HepG2 (cell line): ENCODE results near the gene BACH2. TPM values are rescaled to one million over a fixed set of nuclear protein-coding genes. Genes with fewer than 3 reads are reported as not detected.

ENCODE experiments used
- ATAC-seq: fragments of 200-7000 bp; cut with Tn5 transposase; 3 replicates; pipeline ENCODE4 v1.9.1; 2020; ENCODE audit warnings: mild to moderate bottlenecking, moderate library complexity
- BruUV-seq: library from RNA; stranded (reverse); fragments of 400-500 nt; replicated peaks from 2 replicates; lab custom pipeline; 2021; lab: Mats Ljungman, UMichigan
- CTCF ChIA-PET: fragments of 300-600 bp; formaldehyde crosslinking; extraction: SDS; loops from one replicate; lab custom pipeline; 2021; ENCODE audit warnings: low total read pairs, inconsistent platforms, low intra/inter-chr PET ratio; lab: Yijun Ruan, JAX
- POLR2A ChIA-PET: fragments of 350-600 bp; sonication (Branson Sonifier 250); formaldehyde crosslinking; loops from one replicate; lab custom pipeline; 2020; ENCODE audit warnings: antibody characterized with exemption, inconsistent platforms; lab: Yijun Ruan, JAX
- DNase-seq: peaks from one replicate; pipeline ENCODE4 v3.0.0-alpha.2; 2015; ENCODE audit warnings: low spot score
- FAIRE-seq: peaks from 3 replicates; lab custom pipeline; 2011; peaks lifted over from hg19 to GRCh38; lab: Jason Lieb, UNC
- H2AFZ ChIP-seq: one replicate; pipeline ENCODE4 v1.6.1; 2011; ENCODE audit warnings: low read length, inconsistent platforms
- H3K27ac ChIP-seq: fragments of 300-600 bp; 3 replicates; pipeline ENCODE4 v1.8.0; 2011; ENCODE audit warnings: mixed run types, mild to moderate bottlenecking, mixed read lengths, low read length, inconsistent platforms; ENCODE audit not compliant: insufficient read depth; ENCODE audit errors: extremely low read length
- H3K27me3 ChIP-seq, 2 experiments: fragments of 200-600 bp in 1 of 2; 2 replicates in 1 of 2; 3 replicates in 1 of 2; pipeline versions ENCODE4 v1.6.0 to v1.8.0; 2011; ENCODE audit warnings: low read length in 2 of 2, mild to moderate bottlenecking in 2 of 2, moderate library complexity in 2 of 2, inconsistent platforms in 1 of 2; ENCODE audit not compliant: insufficient read depth in 2 of 2, control insufficient read depth in 1 of 2
- H3K36me3 ChIP-seq, 2 experiments: fragments of 200-600 bp in 1 of 2; replicated peaks in 1 of 2; 2 replicates in 1 of 2; 3 replicates in 1 of 2; pipeline versions ENCODE4 v1.5.1 to v1.8.0; 2011; ENCODE audit warnings: low read length in 2 of 2, inconsistent platforms in 1 of 2; ENCODE audit not compliant: insufficient read depth in 2 of 2, control insufficient read depth in 1 of 2
- H3K4me1 ChIP-seq: 2 replicates; pipeline ENCODE4 v1.5.1; 2012; ENCODE audit warnings: low read length, inconsistent platforms; ENCODE audit not compliant: insufficient read depth
- H3K4me2 ChIP-seq: 2 replicates; pipeline ENCODE4 v1.6.0; 2011; ENCODE audit warnings: low read depth, low read length, inconsistent platforms
- H3K4me3 ChIP-seq, 3 experiments: fragments of 200-600 bp in 1 of 3; sonication (generic), shearing (Covaris generic) in 1 of 3; replicated peaks in 1 of 3; 2 replicates each; pipeline ENCODE4 v1.5.1; 2011 to 2016; ENCODE audit warnings: low read length in 3 of 3, inconsistent platforms in 2 of 3, low read depth in 2 of 3, mild to moderate bottlenecking in 2 of 3, control low read depth in 1 of 3, mixed read lengths in 1 of 3; ENCODE audit not compliant: insufficient read depth in 1 of 3
- H3K79me2 ChIP-seq: one replicate; pipeline ENCODE4 v1.6.1; 2011; ENCODE audit warnings: low read length, inconsistent platforms; ENCODE audit not compliant: insufficient read depth
- H3K9ac ChIP-seq: 2 replicates; pipeline ENCODE4 v1.6.0; 2011; ENCODE audit warnings: mild to moderate bottlenecking, low read depth, low read length, inconsistent platforms; ENCODE audit not compliant: insufficient read depth
- H3K9me3 ChIP-seq: 2 replicates; pipeline ENCODE4 v1.5.1; 2012; ENCODE audit warnings: mild to moderate bottlenecking, low read length
- H4K20me1 ChIP-seq: 2 replicates; pipeline ENCODE4 v1.6.0; 2011; ENCODE audit warnings: inconsistent platforms, mild to moderate bottlenecking, low read length, moderate library complexity; ENCODE audit not compliant: insufficient read depth
- ARNTL ChIP-seq: sonication (generic); formaldehyde crosslinking; IDR thresholded peaks from 2 replicates; pipeline ENCODE4 v1.4.0; 2020; ENCODE audit warnings: mild to moderate bottlenecking, missing genetic modification reagents
- CCDC6 ChIP-seq: sonication (generic); formaldehyde crosslinking; IDR thresholded peaks from 2 replicates; pipeline ENCODE4 v1.8.1; 2022; ENCODE audit warnings: mild to moderate bottlenecking, missing genetic modification reagents, moderate library complexity
- CEBPB ChIP-seq: IDR thresholded peaks from 2 replicates; pipeline ENCODE4 v1.6.1; 2011; ENCODE audit warnings: low read depth, low read length, improper control_type of control experiment, borderline replicate concordance
- CENPX ChIP-seq: sonication (generic); formaldehyde crosslinking; IDR thresholded peaks from 2 replicates; pipeline ENCODE4 v1.9.0; 2021; ENCODE audit warnings: mild to moderate bottlenecking, missing genetic modification reagents, moderate library complexity
- JARID2 ChIP-seq: sonication (generic); formaldehyde crosslinking; IDR thresholded peaks from 2 replicates; pipeline ENCODE4 v1.8.1; 2023; ENCODE audit warnings: missing genetic modification reagents, inconsistent platforms; ENCODE audit not compliant: insufficient replicate concordance
- POLR2G ChIP-seq: fragments of 200-400 bp; formaldehyde crosslinking; IDR thresholded peaks from 2 replicates; pipeline ENCODE4 v1.6.1; 2018; ENCODE audit warnings: mild to moderate bottlenecking, low read depth, low read length, moderate library complexity
- RFX1 ChIP-seq: fragments of 450-650 bp; IDR thresholded peaks from 2 replicates; pipeline ENCODE4 v1.6.1; 2017
- RFX5 ChIP-seq: IDR thresholded peaks from 2 replicates; pipeline ENCODE4 v1.6.1; 2011; ENCODE audit warnings: low read depth, low read length, improper control_type of control experiment
- SOX5 ChIP-seq: IDR thresholded peaks from 2 replicates; pipeline ENCODE4 v1.6.1; 2016; ENCODE audit warnings: borderline replicate concordance
- ZNF136 ChIP-seq: sonication (generic); formaldehyde crosslinking; IDR thresholded peaks from 2 replicates; pipeline ENCODE4 v1.8.1; 2022; ENCODE audit warnings: low read depth, mild to moderate bottlenecking, moderate library complexity, missing genetic modification reagents
- ZNF251 ChIP-seq: sonication (generic); formaldehyde crosslinking; IDR thresholded peaks from 2 replicates; pipeline ENCODE4 v1.9.0; 2021; ENCODE audit warnings: mild to moderate bottlenecking, missing genetic modification reagents
- ZNF264 ChIP-seq: sonication (generic); formaldehyde crosslinking; IDR thresholded peaks from 2 replicates; pipeline ENCODE4 v1.4.0; 2020; ENCODE audit warnings: missing genetic modification reagents
- ZNF510 ChIP-seq: sonication (generic); formaldehyde crosslinking; IDR thresholded peaks from 2 replicates; pipeline ENCODE4 v1.4.0; 2020; ENCODE audit warnings: low read depth, mild to moderate bottlenecking, missing genetic modification reagents
- ZNF570 ChIP-seq: sonication (generic); formaldehyde crosslinking; IDR thresholded peaks from 2 replicates; pipeline ENCODE4 v1.4.0; 2020; ENCODE audit warnings: mild to moderate bottlenecking, missing genetic modification reagents, borderline replicate concordance
- ZSCAN29 ChIP-seq: sonication (generic); formaldehyde crosslinking; conservative IDR thresholded peaks from 2 replicates; pipeline ENCODE4 v1.4.0; 2020; ENCODE audit warnings: mild to moderate bottlenecking, missing genetic modification reagents
- WGBS: methylation state at CpG from one replicate; pipeline ENCODE4 v1.1.6; 2017; ENCODE audit warnings: low lambda C conversion rate; 5-methylcytosine and 5-hydroxymethylcytosine counted together
- in situ Hi-C: cut with HindIII; loops from 2 replicates; pipeline ENCODE4 v1.10.0; 2017; ENCODE audit warnings: low pct_unique_long_range_greater_than_20kb; ENCODE audit not compliant: extremely low pct_ligation_motif_present
- intact Hi-C: fragments of 100-400 bp; cut with micrococcal nuclease; formaldehyde crosslinking; loops from one replicate; pipeline ENCODE4 v1.10.0; 2022; ENCODE audit not compliant: unreplicated experiment
- polyA plus RNA-seq, 8 experiments: library from polyadenylated mRNA; depleted of rRNA in 3 of 8; stranded (reverse) in 7 of 8; unstranded in 1 of 8; fragments of >200 nt; fragmentation: Illumina TruSeq in 4 of 8; extraction: Trizol in 4 of 8; gene quantifications; 2 replicates each; pipeline versions ENCODE4 v1.2.1 to v1.2.3, GENCODE V29; 2011 to 2016; ENCODE audit warnings: low read depth in 4 of 8, missing spikeins in 1 of 8, mixed read lengths in 1 of 8; ENCODE audit not compliant: insufficient read depth in 1 of 8
- total RNA-seq, 5 experiments: library from RNA; depleted of rRNA; stranded (reverse); fragments of >200 nt; fragmentation: Illumina TruSeq; extraction: Trizol; gene quantifications; 2 replicates each; pipeline ENCODE4 v1.2.3, GENCODE V29; 2016; ENCODE audit warnings: low read depth in 1 of 5
- TF ChIP-seq, protein P1 (sequence below): sonication (generic); formaldehyde crosslinking; IDR thresholded peaks from 2 replicates; pipeline ENCODE4 v1.5.0; 2020; ENCODE audit warnings: missing genetic modification reagents, mild to moderate bottlenecking, borderline replicate concordance
- TF ChIP-seq, protein P2 (sequence below): sonication (generic); formaldehyde crosslinking; IDR thresholded peaks from 2 replicates; pipeline ENCODE4 v1.5.0; 2020; ENCODE audit warnings: missing genetic modification reagents
- TF ChIP-seq, protein P3 (sequence below): sonication (generic); formaldehyde crosslinking; IDR thresholded peaks from 2 replicates; pipeline ENCODE4 v1.5.0; 2020; ENCODE audit warnings: missing genetic modification reagents

BACH2 gene
- total and polyA plus RNA-seq, 2 of the 13 experiments (the other 11 are each of a cell fraction or from before 2014, with no cell fraction given): 0.01 TPM; not detected in 1

DNA sequence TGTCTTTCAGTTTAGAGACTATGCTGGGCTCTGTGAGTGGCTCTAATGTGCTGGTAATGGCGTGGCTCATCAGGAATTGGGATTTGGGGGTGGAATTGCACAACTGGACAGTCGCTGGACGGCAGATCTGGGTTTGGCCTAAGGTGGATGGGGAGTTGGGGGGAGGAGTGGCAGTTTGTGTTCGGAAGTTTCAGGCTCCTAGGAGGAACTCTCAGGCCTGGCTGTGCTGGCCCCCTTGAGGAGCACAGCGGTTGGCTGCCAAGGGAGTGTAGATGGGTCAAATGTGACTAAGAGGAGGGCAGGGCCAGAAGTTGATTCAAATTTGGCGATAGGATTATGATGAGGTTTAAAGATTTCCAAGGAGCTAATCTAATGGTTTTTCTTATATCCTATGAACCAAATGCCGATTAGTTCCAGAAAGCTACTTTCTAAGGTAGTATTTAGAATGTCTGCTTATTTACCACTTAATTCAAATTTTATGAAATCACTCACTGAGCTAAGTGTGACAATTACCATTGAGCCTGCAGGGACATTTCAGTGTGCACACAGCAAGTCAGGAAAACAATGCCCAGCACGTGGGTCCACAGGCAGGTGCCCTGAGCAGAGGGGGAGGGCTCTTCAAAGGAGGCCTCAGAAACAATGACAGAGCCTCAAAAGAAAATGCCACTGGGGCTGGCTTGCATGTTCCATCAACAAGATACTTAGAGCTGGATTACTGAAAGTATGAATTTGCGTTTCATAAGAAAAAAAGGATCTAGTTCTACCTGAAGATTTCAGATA, 291.4 kb downstream of the BACH2 start:
- Histone ChIP-seq H3K27me3 (peaks cover 2 to 7% of the 10 kb centered on the region in 2 experiments; a peak in 4 of 5 replicates), H3K36me3 (no peaks in the 10 kb centered on the region), H3K79me2 (no peaks in the 10 kb centered on the region), H3K9ac (no peak overlapping the region), H3K27ac (no peak overlapping the region), H3K4me2 (no peak overlapping the region), H3K4me1 (no peaks in the 10 kb centered on the region), H2AFZ (no peak overlapping the region), H3K4me3 (no peak overlapping the region), H3K9me3 (no peaks in the 10 kb centered on the region), H4K20me1 (no peaks in the 10 kb centered on the region)
- no peak for DNase-seq
- POLR2A ChIA-PET: no interaction called here
- intact Hi-C loops (no loop called here), in situ Hi-C loops (no loop called here)
- no peak for ATAC-seq
- no peak for TF ChIP-seq ARNTL (CRISPR knock-in tag)
- TF ChIP-seq ZSCAN29: no peak
- no peak for TF ChIP-seq ZNF264 (CRISPR knock-in tag)
- no peak for TF ChIP-seq ZNF570 (CRISPR knock-in tag)
- TF ChIP-seq POLR2G: no peak
- TF ChIP-seq JARID2 (CRISPR knock-in tag): no peak
- TF ChIP-seq SOX5 (CRISPR knock-in tag): no peak
- TF ChIP-seq CEBPB: no peak
- TF ChIP-seq, protein P1, sequence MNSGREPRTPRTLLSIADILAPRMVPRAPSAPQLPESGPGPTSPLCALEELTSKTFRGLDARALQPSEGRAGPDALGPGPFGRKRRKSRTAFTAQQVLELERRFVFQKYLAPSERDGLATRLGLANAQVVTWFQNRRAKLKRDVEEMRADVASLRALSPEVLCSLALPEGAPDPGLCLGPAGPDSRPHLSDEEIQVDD (CRISPR knock-in tag): no peak
- no peak for TF ChIP-seq CCDC6 (CRISPR knock-in tag)
- no peak for TF ChIP-seq ZNF510 (CRISPR knock-in tag)
- TF ChIP-seq ZNF251 (CRISPR knock-in tag): no peak
- TF ChIP-seq, protein P2, sequence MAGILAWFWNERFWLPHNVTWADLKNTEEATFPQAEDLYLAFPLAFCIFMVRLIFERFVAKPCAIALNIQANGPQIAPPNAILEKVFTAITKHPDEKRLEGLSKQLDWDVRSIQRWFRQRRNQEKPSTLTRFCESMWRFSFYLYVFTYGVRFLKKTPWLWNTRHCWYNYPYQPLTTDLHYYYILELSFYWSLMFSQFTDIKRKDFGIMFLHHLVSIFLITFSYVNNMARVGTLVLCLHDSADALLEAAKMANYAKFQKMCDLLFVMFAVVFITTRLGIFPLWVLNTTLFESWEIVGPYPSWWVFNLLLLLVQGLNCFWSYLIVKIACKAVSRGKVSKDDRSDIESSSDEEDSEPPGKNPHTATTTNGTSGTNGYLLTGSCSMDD (CRISPR knock-in tag): no peak
- no peak for TF ChIP-seq RFX5
- TF ChIP-seq, protein P3, sequence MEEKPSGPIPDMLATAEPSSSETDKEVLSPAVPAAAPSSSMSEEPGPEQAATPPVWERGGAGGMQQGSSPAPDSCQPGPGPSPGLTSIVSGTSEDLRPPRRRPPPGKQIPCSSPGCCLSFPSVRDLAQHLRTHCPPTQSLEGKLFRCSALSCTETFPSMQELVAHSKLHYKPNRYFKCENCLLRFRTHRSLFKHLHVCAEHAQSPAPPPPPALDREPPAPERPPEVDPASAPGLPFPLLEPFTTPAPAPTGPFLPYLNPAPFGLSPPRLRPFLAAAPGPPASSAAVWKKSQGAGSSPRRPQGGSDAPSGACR (CRISPR knock-in tag): no peak
- no peak for TF ChIP-seq ZNF136 (CRISPR knock-in tag)
- no peak for TF ChIP-seq RFX1
- no peak for TF ChIP-seq CENPX (CRISPR knock-in tag)
- BruUV-seq: no TSS peak
- CTCF ChIA-PET: no interaction called here
- 14% methylated on average over 9 of the region's 9 CpGs for WGBS
- no peak for FAIRE-seq
